Ascending aorta (tissue), 2 donors: ENCODE results near the gene BATF. TPM values are rescaled to one million over a fixed set of nuclear protein-coding genes. Genes with fewer than 3 reads are reported as not detected.
A peak's percentile ranks its signal among the peaks of the same experiment; 100 is the strongest.

Experiments used
- DNase-seq, 2 donors: peaks; one replicate each; pipeline ENCODE4 v3.0.0-alpha.2; 2019; ENCODE audit warnings: low spot score in 2 of 2
- H3K27ac ChIP-seq, 2 donors: fragments of 200-600 bp; sonication (generic); one replicate each; pipeline ENCODE4 v1.5.1; 2016 to 2017; ENCODE audit warnings: mild to moderate bottlenecking in 1 of 2
- H3K27me3 ChIP-seq: fragments of 200-600 bp; sonication (generic); one replicate; pipeline ENCODE4 v1.5.1; 2017
- H3K36me3 ChIP-seq, 2 donors: fragments of 200-600 bp; sonication (generic); one replicate each; pipeline ENCODE4 v1.5.1; 2016
- H3K4me1 ChIP-seq, 2 donors: fragments of 200-600 bp; sonication (generic); one replicate each; pipeline ENCODE4 v1.5.1; 2016 to 2017; ENCODE audit warnings: mild to moderate bottlenecking in 1 of 2
- H3K4me3 ChIP-seq, 2 donors: fragments of 200-600 bp; sonication (generic); one replicate each; pipeline ENCODE4 v1.5.1; 2016 to 2017; ENCODE audit warnings: mild to moderate bottlenecking in 1 of 2
- H3K9me3 ChIP-seq, 2 donors: fragments of 200-600 bp; sonication (generic); one replicate each; pipeline ENCODE4 v1.5.1; 2016
- intact Hi-C: fragments of 100-400 bp; cut with DNase I; formaldehyde crosslinking; loops from one replicate; pipeline ENCODE4 v1.15.1; 2023
- total RNA-seq: library from RNA; depleted of rRNA; stranded (reverse); fragments of >200 nt; gene quantifications from one replicate; pipeline ENCODE4 v1.1.0, GENCODE V29; 2016
- TF ChIP-seq, protein P1 (sequence below), 3 experiments: fragments of 200-600 bp in 2 of 3; fragments of 450-650 bp in 1 of 3; sonication (generic) in 2 of 3; IDR thresholded peaks; one replicate each; pipeline ENCODE4 v1.5.1; 2016 to 2019; ENCODE audit warnings: antibody characterized with exemption in 3 of 3, mild to moderate bottlenecking in 1 of 3, moderate library complexity in 1 of 3

BATF gene
- total RNA-seq, 1 donor from 2014 or later = not detected

GRCh38 chr14:75578102-75578785 lies 56.0 kb downstream of the BATF start, which contains the start of gene FLVCR2:
Gene FLVCR2, plus strand, starts transcription at chr14:75578620. Its CDS starts 353 bp downstream, at chr14:75578973.
- H3K9me3 ChIP-seq = no peaks in the 10 kb centered on the region
- DNase-seq = peak; percentile 27 to 86
- H3K4me3 ChIP-seq = peak within 1 kb of the TSS; percentile 65 to 74
- H3K4me1 ChIP-seq = peaks cover 6 to 11% of the 10 kb centered on the region in 2 donors
- H3K27ac ChIP-seq = peak within 1 kb of the TSS; percentile 73 to 76
- no peaks in the 10 kb centered on the region for H3K27me3 ChIP-seq
- intact Hi-C loops = loop anchor here (1.0 to 2.0 kb wide), 2 partner anchors 76 to 405 kb away; no protein-coding TSS in a partner anchor
- TF ChIP-seq, protein P1, sequence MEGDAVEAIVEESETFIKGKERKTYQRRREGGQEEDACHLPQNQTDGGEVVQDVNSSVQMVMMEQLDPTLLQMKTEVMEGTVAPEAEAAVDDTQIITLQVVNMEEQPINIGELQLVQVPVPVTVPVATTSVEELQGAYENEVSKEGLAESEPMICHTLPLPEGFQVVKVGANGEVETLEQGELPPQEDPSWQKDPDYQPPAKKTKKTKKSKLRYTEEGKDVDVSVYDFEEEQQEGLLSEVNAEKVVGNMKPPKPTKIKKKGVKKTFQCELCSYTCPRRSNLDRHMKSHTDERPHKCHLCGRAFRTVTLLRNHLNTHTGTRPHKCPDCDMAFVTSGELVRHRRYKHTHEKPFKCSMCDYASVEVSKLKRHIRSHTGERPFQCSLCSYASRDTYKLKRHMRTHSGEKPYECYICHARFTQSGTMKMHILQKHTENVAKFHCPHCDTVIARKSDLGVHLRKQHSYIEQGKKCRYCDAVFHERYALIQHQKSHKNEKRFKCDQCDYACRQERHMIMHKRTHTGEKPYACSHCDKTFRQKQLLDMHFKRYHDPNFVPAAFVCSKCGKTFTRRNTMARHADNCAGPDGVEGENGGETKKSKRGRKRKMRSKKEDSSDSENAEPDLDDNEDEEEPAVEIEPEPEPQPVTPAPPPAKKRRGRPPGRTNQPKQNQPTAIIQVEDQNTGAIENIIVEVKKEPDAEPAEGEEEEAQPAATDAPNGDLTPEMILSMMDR (IDR thresholded peaks at IDR 0.05) = no peak
- H3K36me3 ChIP-seq = no peaks in the 10 kb centered on the region

DNA sequence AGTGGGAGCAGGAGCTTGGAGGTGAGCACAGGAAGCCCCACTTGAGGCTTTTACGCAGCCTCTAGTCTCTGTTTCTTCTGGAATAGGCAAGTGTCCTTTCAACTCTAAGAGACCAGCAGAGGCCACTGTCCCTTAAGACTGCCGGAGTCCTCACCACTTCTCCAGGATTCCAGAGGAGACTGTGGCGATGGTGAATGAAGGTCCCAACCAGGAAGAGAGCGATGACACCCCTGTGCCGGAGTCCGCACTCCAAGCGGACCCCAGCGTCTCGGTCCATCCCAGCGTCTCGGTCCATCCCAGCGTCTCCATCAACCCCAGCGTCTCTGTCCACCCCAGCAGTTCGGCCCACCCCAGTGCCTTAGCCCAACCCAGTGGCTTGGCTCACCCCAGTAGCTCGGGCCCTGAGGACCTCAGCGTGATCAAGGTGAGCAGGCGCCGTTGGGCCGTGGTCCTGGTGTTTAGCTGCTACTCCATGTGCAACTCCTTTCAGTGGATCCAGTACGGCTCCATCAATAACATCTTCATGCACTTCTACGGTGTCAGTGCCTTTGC lies 56.6 kb downstream of the BATF start:
- H3K27ac ChIP-seq = peak overlapping the region; percentile 73 to 76
- no peaks in the 10 kb centered on the region for H3K36me3 ChIP-seq
- H3K4me3 ChIP-seq = peak overlapping the region; percentile 65 to 74
- DNase-seq = peak in 1 of 2 donors; percentile 66
- H3K9me3 ChIP-seq = no peaks in the 10 kb centered on the region
- H3K4me1 ChIP-seq = peaks cover 6 to 11% of the 10 kb centered on the region in 2 donors
- intact Hi-C loops = loop anchor here (1.0 to 2.0 kb wide), 2 partner anchors 75 to 404 kb away; no protein-coding TSS in a partner anchor
- TF ChIP-seq, protein P1 (IDR thresholded peaks at IDR 0.05) = peak in 2 of 3 experiments; percentile 9 to 47
- H3K27me3 ChIP-seq = no peaks in the 10 kb centered on the region

DNA sequence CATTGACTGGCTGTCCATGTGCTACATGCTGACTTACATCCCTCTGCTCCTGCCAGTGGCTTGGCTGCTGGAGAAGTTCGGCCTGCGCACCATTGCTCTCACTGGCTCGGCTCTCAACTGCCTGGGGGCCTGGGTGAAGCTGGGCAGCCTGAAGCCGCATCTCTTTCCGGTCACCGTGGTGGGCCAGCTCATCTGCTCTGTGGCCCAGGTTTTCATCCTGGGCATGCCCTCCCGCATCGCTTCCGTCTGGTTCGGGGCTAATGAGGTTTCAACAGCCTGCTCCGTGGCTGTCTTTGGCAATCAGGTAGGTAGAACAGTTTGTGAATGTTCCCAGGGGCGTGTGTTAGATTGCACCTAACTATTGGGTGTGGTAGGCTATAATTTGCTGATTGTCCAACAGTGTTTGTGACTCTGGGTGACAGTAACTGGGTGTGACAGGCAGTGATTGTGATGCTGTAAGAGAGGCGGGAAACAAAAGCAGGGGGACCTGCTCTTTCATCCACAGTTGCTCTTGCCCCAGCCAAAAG lies 57.1 kb downstream of the BATF start:
- Histone ChIP-seq H3K4me1 (peaks cover 6 to 11% of the 10 kb centered on the region in 2 donors), H3K27me3 (no peaks in the 10 kb centered on the region), H3K4me3 (peak overlapping the region; percentile 65 to 74), H3K9me3 (no peaks in the 10 kb centered on the region), H3K27ac (peak overlapping the region in 1 of 2 donors; percentile 76), H3K36me3 (no peaks in the 10 kb centered on the region)
- intact Hi-C loops = loop anchor here (2.0 kb wide), 1 partner anchor 403 kb away; no protein-coding TSS in a partner anchor
- TF ChIP-seq, protein P1 (IDR thresholded peaks at IDR 0.05) = no peak
- DNase-seq = no peak

DNA sequence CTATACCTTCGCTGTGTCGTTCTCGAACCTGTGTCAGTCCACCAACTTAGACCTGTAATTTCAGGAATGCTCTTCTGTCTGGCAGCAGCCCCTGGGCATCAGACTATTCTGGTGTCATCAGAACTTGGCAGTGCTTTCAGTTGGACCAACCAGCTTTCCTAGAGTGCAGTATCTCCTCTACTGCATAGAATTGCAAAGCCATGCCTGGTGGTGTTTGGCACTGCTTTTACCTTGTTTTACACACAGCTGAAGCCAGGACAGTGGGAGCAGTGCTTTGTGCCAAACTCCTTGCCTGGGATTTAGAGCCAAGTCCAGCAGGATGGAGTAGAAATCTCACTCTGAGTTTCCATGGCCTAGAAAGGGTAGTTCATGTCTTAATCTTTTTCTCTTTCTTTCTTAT lies 57.6 kb downstream of the BATF start:
- Histone ChIP-seq H3K4me1 (peaks cover 6 to 11% of the 10 kb centered on the region in 2 donors), H3K4me3 (peak overlapping the region; percentile 65 to 74), H3K36me3 (no peaks in the 10 kb centered on the region), H3K9me3 (no peaks in the 10 kb centered on the region), H3K27me3 (no peaks in the 10 kb centered on the region), H3K27ac (no peak overlapping the region)
- intact Hi-C loops = loop anchor here (2.0 kb wide), 1 partner anchor 403 kb away; no protein-coding TSS in a partner anchor
- no peak for DNase-seq
- TF ChIP-seq, protein P1 (IDR thresholded peaks at IDR 0.05) = no peak

GRCh38 chr14:75587388-75587787 lies 65.1 kb downstream of the BATF start:
- Histone ChIP-seq H3K36me3 (no peaks in the 10 kb centered on the region), H3K9me3 (no peaks in the 10 kb centered on the region), H3K4me1 (no peaks in the 10 kb centered on the region), H3K4me3 (no peak overlapping the region), H3K27ac (no peak overlapping the region), H3K27me3 (no peaks in the 10 kb centered on the region)
- intact Hi-C loops = no loop called here
- TF ChIP-seq, protein P1 (IDR thresholded peaks at IDR 0.05) = no peak
- DNase-seq = no peak
